Measurements from ENCODE around the gene FEZ2.

The FEZ2 gene

DNA sequence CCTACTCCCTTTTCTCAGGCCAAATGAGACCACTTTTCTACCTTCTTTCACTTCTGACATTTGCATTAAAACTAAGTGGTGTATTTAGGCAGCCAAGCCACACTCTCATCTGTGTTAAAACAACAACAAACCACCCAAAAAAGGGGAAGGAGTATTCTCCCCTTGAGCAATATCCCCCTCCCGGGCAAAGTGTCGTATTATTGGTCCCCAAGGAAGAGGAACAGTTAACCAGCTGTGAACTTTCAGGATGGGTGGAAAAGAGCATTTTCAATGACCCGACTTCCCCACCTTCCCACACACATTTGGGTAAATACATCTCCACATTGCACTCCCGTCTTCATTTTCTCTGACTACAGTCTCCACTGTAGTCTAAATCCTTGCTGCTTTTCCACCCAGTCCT is 44.3 kb downstream of the FEZ2 start:
- no peaks in the 10 kb centered on the region for H3K9me3 ChIP-seq (ENCODE audit: insufficient read depth, low read depth, low read length)
- no peak overlapping the region for H2AK5ac ChIP-seq (ENCODE audit: low read length)
- no peak overlapping the region for H2AFZ ChIP-seq (ENCODE audit: insufficient read depth, low read length, poor library complexity)
- no peak overlapping the region for H4K91ac ChIP-seq (ENCODE audit: low read depth, low read length)
- peaks cover 1% of the 10 kb centered on the region for H3K79me1 ChIP-seq (ENCODE audit: low read length)
- peaks cover 8 to 11% of the 10 kb centered on the region in 2 experiments for H3K4me1 ChIP-seq (ENCODE audit: control insufficient read depth in 1 of 2, insufficient read depth in 2 of 2, low read length in 2 of 2)
- H2BK12ac ChIP-seq (ENCODE audit: low read length): no peak overlapping the region
- H3K14ac ChIP-seq (ENCODE audit: low read length): no peak overlapping the region
- no peak overlapping the region for H4K8ac ChIP-seq (ENCODE audit: low read depth, low read length)
- no peak overlapping the region for H2BK120ac ChIP-seq (ENCODE audit: insufficient read depth, low read length, poor library complexity)
- no peak for DNase-seq
- no peak overlapping the region for H3K18ac ChIP-seq (ENCODE audit: low read length)
- no peak overlapping the region for H3K4me2 ChIP-seq (ENCODE audit: low read length)
- H3K27ac ChIP-seq (ENCODE audit: low read depth, low read length): no peak overlapping the region
- no CpG with 5 or more reads among the region's 4 CpGs for WGBS (ENCODE audit: extremely low coverage, insufficient coverage, insufficient read length)
- H3K23ac ChIP-seq (ENCODE audit: low read length): no peak overlapping the region
- H3K9ac ChIP-seq (ENCODE audit: low read length): no peak overlapping the region
- no peak overlapping the region for H3K4ac ChIP-seq (ENCODE audit: low read depth, low read length)
- H3K79me2 ChIP-seq (ENCODE audit: control insufficient read depth, insufficient read depth, low read length, poor library complexity): no peaks in the 10 kb centered on the region
- H2BK5ac ChIP-seq (ENCODE audit: low read depth, low read length, poor library complexity): no peak overlapping the region
- H3K4me3 ChIP-seq (ENCODE audit: low read depth, low read length): no peak overlapping the region
- H4K12ac ChIP-seq (ENCODE audit: low read depth, low read length): no peak overlapping the region
- H3K36me3 ChIP-seq (ENCODE audit: control insufficient read depth in 1 of 2, insufficient read depth in 2 of 2, low read length in 2 of 2): peaks cover 2 to 14% of the 10 kb centered on the region in 2 experiments
- H3K27me3 ChIP-seq (ENCODE audit: insufficient read depth, low read length): no peaks in the 10 kb centered on the region

DNA sequence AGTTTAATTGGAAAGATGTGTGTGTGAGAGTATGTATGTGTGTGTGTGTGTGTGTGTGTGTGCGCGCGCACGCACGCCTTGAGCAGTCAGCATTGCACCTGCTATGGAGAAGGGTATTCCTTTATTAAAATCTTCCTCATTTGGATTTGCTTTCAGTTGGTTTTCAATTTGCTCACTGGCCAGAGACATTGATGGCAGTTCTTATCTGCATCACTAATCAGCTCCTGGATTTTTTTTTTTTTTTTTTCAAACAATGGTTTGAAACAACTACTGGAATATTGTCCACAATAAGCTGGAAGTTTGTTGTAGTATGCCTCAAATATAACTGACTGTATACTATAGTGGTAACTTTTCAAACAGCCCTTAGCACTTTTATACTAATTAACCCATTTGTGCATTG is 48.0 kb downstream of the FEZ2 start:
- peak overlapping the region; percentile 12 for H3K27ac ChIP-seq (ENCODE audit: low read depth, low read length)
- no peaks in the 10 kb centered on the region for H3K27me3 ChIP-seq (ENCODE audit: insufficient read depth, low read length)
- H3K4ac ChIP-seq (ENCODE audit: low read depth, low read length): no peak overlapping the region
- peaks cover 2 to 15% of the 10 kb centered on the region in 2 experiments for H3K36me3 ChIP-seq (ENCODE audit: control insufficient read depth in 1 of 2, insufficient read depth in 2 of 2, low read length in 2 of 2)
- H3K4me2 ChIP-seq (ENCODE audit: low read length): no peak overlapping the region
- H2BK12ac ChIP-seq (ENCODE audit: low read length): no peak overlapping the region
- no peak overlapping the region for H3K4me3 ChIP-seq (ENCODE audit: low read depth, low read length)
- no peak overlapping the region for H2AK5ac ChIP-seq (ENCODE audit: low read length)
- no peaks in the 10 kb centered on the region for H3K79me2 ChIP-seq (ENCODE audit: control insufficient read depth, insufficient read depth, low read length, poor library complexity)
- no peak overlapping the region for H4K8ac ChIP-seq (ENCODE audit: low read depth, low read length)
- H3K14ac ChIP-seq (ENCODE audit: low read length): no peak overlapping the region
- H2AFZ ChIP-seq (ENCODE audit: insufficient read depth, low read length, poor library complexity): no peak overlapping the region
- H3K18ac ChIP-seq (ENCODE audit: low read length): no peak overlapping the region
- H3K4me1 ChIP-seq (ENCODE audit: control insufficient read depth in 1 of 2, insufficient read depth in 2 of 2, low read length in 2 of 2): peaks cover 10 to 14% of the 10 kb centered on the region in 2 experiments
- no peaks in the 10 kb centered on the region for H3K9me3 ChIP-seq (ENCODE audit: insufficient read depth, low read depth, low read length)
- H3K23ac ChIP-seq (ENCODE audit: low read length): no peak overlapping the region
- H4K12ac ChIP-seq (ENCODE audit: low read depth, low read length): no peak overlapping the region
- H2BK120ac ChIP-seq (ENCODE audit: insufficient read depth, low read length, poor library complexity): no peak overlapping the region
- no CpG with 5 or more reads among the region's 5 CpGs for WGBS (ENCODE audit: extremely low coverage, insufficient coverage, insufficient read length)
- no peak for DNase-seq
- peak overlapping the region; percentile 69 for H2BK5ac ChIP-seq (ENCODE audit: low read depth, low read length, poor library complexity)
- H3K79me1 ChIP-seq (ENCODE audit: low read length): peaks cover 3% of the 10 kb centered on the region
- H4K91ac ChIP-seq (ENCODE audit: low read depth, low read length): peak overlapping the region; percentile 51
- H3K9ac ChIP-seq (ENCODE audit: low read length): no peak overlapping the region

DNA sequence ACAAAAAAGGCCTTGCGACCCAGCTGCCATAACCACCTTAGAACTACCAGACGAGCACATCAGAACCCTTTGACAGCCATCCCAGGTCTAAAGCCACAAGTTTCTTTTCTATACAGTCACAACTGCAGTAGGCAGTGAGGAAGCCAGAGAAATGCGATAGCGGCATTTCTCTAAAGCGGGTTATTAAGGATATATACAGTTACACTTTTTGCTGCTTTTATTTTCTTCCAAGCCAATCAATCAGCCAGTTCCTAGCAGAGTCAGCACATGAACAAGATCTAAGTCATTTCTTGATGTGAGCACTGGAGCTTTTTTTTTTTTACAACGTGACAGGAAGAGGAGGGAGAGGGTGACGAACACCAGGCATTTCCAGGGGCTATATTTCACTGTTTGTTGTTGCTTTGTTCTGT is 48.8 kb downstream of the FEZ2 start:
- peaks cover 2 to 13% of the 10 kb centered on the region in 2 experiments for H3K36me3 ChIP-seq (ENCODE audit: control insufficient read depth in 1 of 2, insufficient read depth in 2 of 2, low read length in 2 of 2)
- H4K8ac ChIP-seq (ENCODE audit: low read depth, low read length): peak overlapping the region; percentile 13
- H3K14ac ChIP-seq (ENCODE audit: low read length): no peak overlapping the region
- peak overlapping the region; percentile 93 for H3K27ac ChIP-seq (ENCODE audit: low read depth, low read length)
- no peaks in the 10 kb centered on the region for H3K27me3 ChIP-seq (ENCODE audit: insufficient read depth, low read length)
- H2AK5ac ChIP-seq (ENCODE audit: low read length): no peak overlapping the region
- H3K4me3 ChIP-seq (ENCODE audit: low read depth, low read length): no peak overlapping the region
- H3K4me2 ChIP-seq (ENCODE audit: low read length): peak overlapping the region; percentile 13
- H3K79me1 ChIP-seq (ENCODE audit: low read length): peaks cover 3% of the 10 kb centered on the region
- H2BK120ac ChIP-seq (ENCODE audit: insufficient read depth, low read length, poor library complexity): peak overlapping the region; percentile 5
- no CpG with 5 or more reads among the region's 7 CpGs for WGBS (ENCODE audit: extremely low coverage, insufficient coverage, insufficient read length)
- H4K12ac ChIP-seq (ENCODE audit: low read depth, low read length): no peak overlapping the region
- H3K9me3 ChIP-seq (ENCODE audit: insufficient read depth, low read depth, low read length): no peaks in the 10 kb centered on the region
- no peak for DNase-seq
- no peak overlapping the region for H3K4ac ChIP-seq (ENCODE audit: low read depth, low read length)
- no peak overlapping the region for H4K91ac ChIP-seq (ENCODE audit: low read depth, low read length)
- peak overlapping the region; percentile 49 for H3K18ac ChIP-seq (ENCODE audit: low read length)
- no peak overlapping the region for H3K9ac ChIP-seq (ENCODE audit: low read length)
- H3K4me1 ChIP-seq (ENCODE audit: control insufficient read depth in 1 of 2, insufficient read depth in 2 of 2, low read length in 2 of 2): peaks cover 10 to 14% of the 10 kb centered on the region in 2 experiments
- peak overlapping the region; percentile 64 for H2BK5ac ChIP-seq (ENCODE audit: low read depth, low read length, poor library complexity)
- H3K23ac ChIP-seq (ENCODE audit: low read length): no peak overlapping the region
- no peak overlapping the region for H2AFZ ChIP-seq (ENCODE audit: insufficient read depth, low read length, poor library complexity)
- no peak overlapping the region for H2BK12ac ChIP-seq (ENCODE audit: low read length)
- H3K79me2 ChIP-seq (ENCODE audit: control insufficient read depth, insufficient read depth, low read length, poor library complexity): no peaks in the 10 kb centered on the region

DNA sequence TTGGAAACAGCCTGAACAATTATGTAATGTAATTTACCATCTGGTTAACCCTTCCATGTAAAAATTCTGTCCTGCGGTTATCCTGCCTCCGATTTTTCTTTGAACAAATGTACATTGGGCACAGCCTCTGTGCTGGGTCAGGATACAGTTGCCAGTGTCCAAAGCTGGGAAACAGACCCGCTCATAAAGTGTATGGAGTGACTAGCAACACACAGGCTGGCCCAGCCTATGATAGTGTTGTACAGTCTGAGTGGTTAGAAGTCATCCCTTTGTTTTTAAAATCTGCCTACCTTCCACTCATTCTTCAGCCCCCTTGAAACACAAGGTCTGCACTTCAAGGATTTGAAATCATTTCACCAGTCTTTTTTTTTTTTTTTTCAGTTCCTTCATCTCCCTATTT is 50.1 kb downstream of the FEZ2 start:
- peak overlapping the region; percentile 54 for H2BK12ac ChIP-seq (ENCODE audit: low read length)
- H3K14ac ChIP-seq (ENCODE audit: low read length): no peak overlapping the region
- H3K4me3 ChIP-seq (ENCODE audit: low read depth, low read length): no peak overlapping the region
- H4K91ac ChIP-seq (ENCODE audit: low read depth, low read length): no peak overlapping the region
- H3K9ac ChIP-seq (ENCODE audit: low read length): no peak overlapping the region
- H4K8ac ChIP-seq (ENCODE audit: low read depth, low read length): no peak overlapping the region
- H2AK5ac ChIP-seq (ENCODE audit: low read length): peak overlapping the region; percentile 77
- H2AFZ ChIP-seq (ENCODE audit: insufficient read depth, low read length, poor library complexity): no peak overlapping the region
- H3K27ac ChIP-seq (ENCODE audit: low read depth, low read length): peak overlapping the region; percentile 19
- H2BK5ac ChIP-seq (ENCODE audit: low read depth, low read length, poor library complexity): no peak overlapping the region
- no peak overlapping the region for H4K12ac ChIP-seq (ENCODE audit: low read depth, low read length)
- H3K4me2 ChIP-seq (ENCODE audit: low read length): no peak overlapping the region
- DNase-seq: no peak
- H3K27me3 ChIP-seq (ENCODE audit: insufficient read depth, low read length): no peaks in the 10 kb centered on the region
- peaks cover 10 to 14% of the 10 kb centered on the region in 2 experiments for H3K4me1 ChIP-seq (ENCODE audit: control insufficient read depth in 1 of 2, insufficient read depth in 2 of 2, low read length in 2 of 2)
- H2BK120ac ChIP-seq (ENCODE audit: insufficient read depth, low read length, poor library complexity): no peak overlapping the region
- H3K79me2 ChIP-seq (ENCODE audit: control insufficient read depth, insufficient read depth, low read length, poor library complexity): no peaks in the 10 kb centered on the region
- H3K23ac ChIP-seq (ENCODE audit: low read length): no peak overlapping the region
- peaks cover 3% of the 10 kb centered on the region for H3K79me1 ChIP-seq (ENCODE audit: low read length)
- H3K18ac ChIP-seq (ENCODE audit: low read length): no peak overlapping the region
- H3K9me3 ChIP-seq (ENCODE audit: insufficient read depth, low read depth, low read length): no peaks in the 10 kb centered on the region
- no peak overlapping the region for H3K4ac ChIP-seq (ENCODE audit: low read depth, low read length)
- no CpG with 5 or more reads among the region's 3 CpGs for WGBS (ENCODE audit: extremely low coverage, insufficient coverage, insufficient read length)
- H3K36me3 ChIP-seq (ENCODE audit: control insufficient read depth in 1 of 2, insufficient read depth in 2 of 2, low read length in 2 of 2): peaks cover 2 to 13% of the 10 kb centered on the region in 2 experiments
